Esophagus squamous epithelium (tissue), 5 donors: ENCODE data around the gene C1orf174. TPM values are rescaled to one million over a fixed set of nuclear protein-coding genes. Genes with fewer than 3 reads are reported as not detected.

ENCODE experiments used
- DNase-seq: peaks from one replicate; lab custom pipeline; 2025; lab: John Stamatoyannopoulos, UW
- H3K27ac ChIP-seq, 4 donors: fragments of 200-600 bp; sonication (generic); one replicate each; pipeline ENCODE4 v1.5.1; 2016 to 2019; ENCODE audit warnings: mild to moderate bottlenecking in 1 of 4
- H3K27me3 ChIP-seq, 4 donors: fragments of 200-600 bp; sonication (generic); 1 replicate in 3 of 4; 2 replicates in 1 of 4; pipeline versions ENCODE4 v1.5.1 to v1.6.0; 2017 to 2021; ENCODE audit warnings: antibody characterized with exemption in 1 of 4
- H3K36me3 ChIP-seq, 3 donors: fragments of 200-600 bp; sonication (generic); one replicate each; pipeline ENCODE4 v1.5.1; 2016 to 2019
- H3K4me1 ChIP-seq, 3 donors: fragments of 200-600 bp; sonication (generic); one replicate each; pipeline ENCODE4 v1.5.1; 2017 to 2019
- H3K4me3 ChIP-seq, 4 donors: fragments of 200-600 bp; sonication (generic); 1 replicate in 3 of 4; 2 replicates in 1 of 4; pipeline ENCODE4 v1.5.1; 2016 to 2019; ENCODE audit warnings: mild to moderate bottlenecking in 2 of 4, moderate library complexity in 1 of 4
- H3K9me3 ChIP-seq, 3 donors: fragments of 200-600 bp; sonication (generic); one replicate each; pipeline ENCODE4 v1.5.1; 2016 to 2019
- POLR2A ChIP-seq, 4 donors: fragments of 450-650 bp; IDR thresholded peaks; one replicate each; pipeline ENCODE4 v1.6.1; 2017; ENCODE audit warnings: antibody characterized with exemption in 4 of 4, mild to moderate bottlenecking in 4 of 4, moderate library complexity in 3 of 4
- WGBS, 2 donors: methylation state at CpG; one replicate each; pipeline ENCODE4 v1.1.5; 2018; 5-methylcytosine and 5-hydroxymethylcytosine counted together
- intact Hi-C: fragments of 100-400 bp; cut with DNase I; formaldehyde crosslinking; loops from one replicate; pipeline ENCODE4 v1.15.0; 2022
- total RNA-seq, 4 donors: library from RNA; depleted of rRNA; stranded (reverse); fragments of >200 nt; gene quantifications; one replicate each; pipeline ENCODE4 v1.1.0, GENCODE V29; 2016
- TF ChIP-seq, protein P1 (sequence below), 6 experiments: fragments of 450-650 bp in 4 of 6; fragments of 200-600 bp in 2 of 6; sonication (generic) in 2 of 6; IDR thresholded peaks; one replicate each; pipeline ENCODE4 v1.5.1; 2016 to 2019; ENCODE audit warnings: antibody characterized with exemption in 6 of 6, mild to moderate bottlenecking in 4 of 6, moderate library complexity in 4 of 6
- donor health status: DM: yes; HTN: yes; CAD: no.

Gene C1orf174
- total RNA-seq, 4 donors from 2014 or later, result 14.1 to 25.4 (median 23.9) TPM

DNA sequence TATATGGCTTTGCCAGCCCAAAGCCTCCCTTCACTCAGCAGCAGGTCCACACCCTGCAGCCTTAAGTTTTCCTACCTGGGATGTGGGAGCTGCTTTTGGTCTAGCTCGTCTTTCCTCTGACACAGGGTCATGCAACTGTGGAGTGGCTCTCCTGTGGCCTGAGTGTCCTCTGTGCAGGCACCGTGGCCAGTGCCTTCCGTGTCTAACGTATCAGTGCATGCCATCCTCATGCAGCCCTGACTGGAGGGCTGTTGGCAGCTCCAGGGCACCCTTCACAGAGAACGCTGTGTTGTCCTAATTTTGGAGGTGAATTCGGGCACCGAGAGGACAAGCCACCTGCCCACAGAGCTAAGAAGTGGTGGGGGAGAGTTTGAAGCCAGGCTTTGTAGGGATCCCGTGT, 25.7 kb upstream of the C1orf174 start:
- no peak overlapping the region for H3K4me3 ChIP-seq
- no peaks in the 10 kb centered on the region for H3K9me3 ChIP-seq

DNA sequence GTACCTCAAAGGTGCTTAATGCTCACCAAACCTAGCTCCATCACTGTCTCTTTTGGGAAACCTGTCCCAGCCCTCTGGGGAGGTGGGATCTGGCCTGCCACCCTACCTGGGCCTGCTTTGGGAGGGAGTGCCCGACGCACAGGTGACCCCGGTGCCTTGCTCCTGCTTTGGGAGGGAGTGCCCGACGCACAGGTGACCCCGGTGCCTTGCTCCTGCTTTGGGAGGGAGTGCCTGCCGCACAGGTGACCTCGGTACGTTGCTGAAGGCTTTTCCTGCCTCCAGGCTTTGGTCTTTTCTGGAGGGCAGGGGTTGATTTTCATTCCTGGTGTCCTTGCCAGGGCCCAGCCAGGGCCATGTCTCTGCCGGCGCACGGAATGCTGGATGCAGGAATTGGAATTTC, 25.2 kb upstream of the C1orf174 start:
- no peaks in the 10 kb centered on the region for H3K9me3 ChIP-seq
- H3K36me3 ChIP-seq, result no peaks in the 10 kb centered on the region
- no peak overlapping the region for H3K27ac ChIP-seq
- WGBS, 2 donors, result 73 to 89% methylated on average over 5 to 7 of the region's 12 CpGs
- no peak overlapping the region for H3K4me3 ChIP-seq
- H3K4me1 ChIP-seq, result no peaks in the 10 kb centered on the region
- peaks cover 0 to 34% (median 0%) of the 10 kb centered on the region in 4 donors for H3K27me3 ChIP-seq
- intact Hi-C loops, result no loop called here
- no peak for DNase-seq
- no peak for TF ChIP-seq POLR2A (IDR thresholded peaks at IDR 0.05)
- TF ChIP-seq, protein P1, sequence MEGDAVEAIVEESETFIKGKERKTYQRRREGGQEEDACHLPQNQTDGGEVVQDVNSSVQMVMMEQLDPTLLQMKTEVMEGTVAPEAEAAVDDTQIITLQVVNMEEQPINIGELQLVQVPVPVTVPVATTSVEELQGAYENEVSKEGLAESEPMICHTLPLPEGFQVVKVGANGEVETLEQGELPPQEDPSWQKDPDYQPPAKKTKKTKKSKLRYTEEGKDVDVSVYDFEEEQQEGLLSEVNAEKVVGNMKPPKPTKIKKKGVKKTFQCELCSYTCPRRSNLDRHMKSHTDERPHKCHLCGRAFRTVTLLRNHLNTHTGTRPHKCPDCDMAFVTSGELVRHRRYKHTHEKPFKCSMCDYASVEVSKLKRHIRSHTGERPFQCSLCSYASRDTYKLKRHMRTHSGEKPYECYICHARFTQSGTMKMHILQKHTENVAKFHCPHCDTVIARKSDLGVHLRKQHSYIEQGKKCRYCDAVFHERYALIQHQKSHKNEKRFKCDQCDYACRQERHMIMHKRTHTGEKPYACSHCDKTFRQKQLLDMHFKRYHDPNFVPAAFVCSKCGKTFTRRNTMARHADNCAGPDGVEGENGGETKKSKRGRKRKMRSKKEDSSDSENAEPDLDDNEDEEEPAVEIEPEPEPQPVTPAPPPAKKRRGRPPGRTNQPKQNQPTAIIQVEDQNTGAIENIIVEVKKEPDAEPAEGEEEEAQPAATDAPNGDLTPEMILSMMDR (IDR thresholded peaks at IDR 0.05), result no peak

More for the DNA sequence above, 25.7 kb upstream of the C1orf174 start:
- no peaks in the 10 kb centered on the region for H3K36me3 ChIP-seq
- peaks cover 0 to 36% (median 0%) of the 10 kb centered on the region in 4 donors for H3K27me3 ChIP-seq
- TF ChIP-seq, protein P1 (IDR thresholded peaks at IDR 0.05), result no peak
- TF ChIP-seq POLR2A (IDR thresholded peaks at IDR 0.05), result no peak
- no peak for DNase-seq
- WGBS, 2 donors, result 75 to 83% methylated on average over 4 to 7 of the region's 8 CpGs
- no peaks in the 10 kb centered on the region for H3K4me1 ChIP-seq
- intact Hi-C loops, result no loop called here
- no peak overlapping the region for H3K27ac ChIP-seq

DNA sequence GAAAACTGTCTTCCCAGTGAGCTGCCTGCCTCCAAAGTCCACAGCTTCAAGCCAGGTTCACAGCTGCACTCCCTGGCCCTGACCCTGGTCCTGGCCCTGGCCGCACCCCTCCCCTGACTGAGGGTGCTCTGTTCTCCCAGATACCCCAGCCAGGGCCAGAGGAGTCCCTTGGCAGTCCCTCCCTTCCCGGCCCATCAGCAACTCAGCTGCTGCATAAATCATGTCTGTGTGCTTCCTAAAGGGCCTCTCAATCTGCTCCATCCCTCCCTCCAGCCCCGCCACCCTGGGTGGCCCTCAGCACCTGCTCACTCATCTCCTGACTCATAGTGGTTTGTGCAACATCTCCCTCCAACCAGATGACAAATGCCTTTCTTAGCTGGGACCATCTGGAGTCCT, 24.8 kb upstream of the C1orf174 start:
- 24% methylated on average over 2 of the region's 3 CpGs; no CpG with 5 or more reads in 1 of the 2 donors for WGBS, 2 donors
- no peak overlapping the region for H3K27ac ChIP-seq
- H3K27me3 ChIP-seq, result peaks cover 0 to 34% (median 0%) of the 10 kb centered on the region in 4 donors
- TF ChIP-seq, protein P1 (IDR thresholded peaks at IDR 0.05), result no peak
- TF ChIP-seq POLR2A (IDR thresholded peaks at IDR 0.05), result no peak
- H3K4me1 ChIP-seq, result no peaks in the 10 kb centered on the region
- no peaks in the 10 kb centered on the region for H3K36me3 ChIP-seq
- no peak overlapping the region for H3K4me3 ChIP-seq
- no peaks in the 10 kb centered on the region for H3K9me3 ChIP-seq
- intact Hi-C loops, result no loop called here
- DNase-seq, result no peak

DNA sequence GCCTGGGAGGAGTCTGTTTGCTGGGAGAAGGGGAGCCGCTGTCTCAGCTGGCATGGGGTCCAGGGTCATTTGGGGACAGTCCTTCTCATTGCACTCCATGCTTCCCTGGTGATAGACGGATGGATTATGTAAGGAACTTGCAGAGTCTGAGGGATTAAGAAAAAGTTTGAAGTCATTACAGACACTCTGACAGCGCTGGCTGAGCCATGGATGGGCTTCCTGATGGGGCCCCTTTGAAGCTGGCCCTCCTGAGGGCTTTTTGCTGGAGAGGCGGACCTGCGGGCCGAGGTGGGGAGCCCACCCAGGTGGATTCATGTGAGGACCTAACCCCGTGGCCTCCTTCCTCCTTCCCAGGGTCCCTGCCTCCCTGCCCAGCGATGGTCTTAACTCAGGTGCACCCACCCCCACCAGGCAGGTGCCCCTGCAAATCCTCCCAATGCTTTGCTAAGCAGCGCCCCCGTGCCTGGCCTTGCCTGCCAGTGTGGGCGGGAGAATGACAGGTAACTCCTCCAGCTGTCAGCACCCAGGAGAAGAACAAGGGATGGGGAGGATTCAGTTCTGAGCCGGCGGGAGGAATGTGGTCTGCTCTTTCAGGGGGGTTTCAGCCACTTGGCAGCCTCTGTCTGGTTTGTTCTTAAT, 24.2 kb upstream of the C1orf174 start:
- H3K36me3 ChIP-seq, result no peaks in the 10 kb centered on the region
- intact Hi-C loops, result no loop called here
- 52 to 63% methylated on average over 6 to 8 of the region's 13 CpGs for WGBS, 2 donors

More for the DNA sequence above, 24.2 kb upstream of the C1orf174 start:
- Histone ChIP-seq H3K4me3 (no peak overlapping the region), H3K4me1 (no peaks in the 10 kb centered on the region), H3K27ac (no peak overlapping the region), H3K27me3 (peaks cover 0 to 39% (median 0%) of the 10 kb centered on the region in 4 donors), H3K9me3 (no peaks in the 10 kb centered on the region)
- TF ChIP-seq, protein P1 (IDR thresholded peaks at IDR 0.05), result no peak
- no peak for DNase-seq
